Renal pelvis (tissue), 4 donors: ENCODE measurements around the gene FXR1. TPM values are rescaled to one million over a fixed set of nuclear protein-coding genes. Genes with fewer than 3 reads are reported as not detected.
"Not testable (repeated sequence)": the region's sequence is repeated elsewhere in the genome, so short reads cannot be mapped to it uniquely, and the experiment has no call there.

Source experiments
- DNase-seq: peaks from one replicate; pipeline ENCODE4 v3.0.0-alpha.2; 2013
- polyA plus RNA-seq, 3 donors: library from polyadenylated mRNA; unstranded; fragments of 120-200 nt; gene quantifications; one replicate each; pipeline ENCODE4 v1.2.1, GENCODE V29; 2013; ENCODE audit not compliant: insufficient read length in 3 of 3

Gene FXR1
- polyA plus RNA-seq, 3 donors = 191 to 229 (median 219) TPM

DNA sequence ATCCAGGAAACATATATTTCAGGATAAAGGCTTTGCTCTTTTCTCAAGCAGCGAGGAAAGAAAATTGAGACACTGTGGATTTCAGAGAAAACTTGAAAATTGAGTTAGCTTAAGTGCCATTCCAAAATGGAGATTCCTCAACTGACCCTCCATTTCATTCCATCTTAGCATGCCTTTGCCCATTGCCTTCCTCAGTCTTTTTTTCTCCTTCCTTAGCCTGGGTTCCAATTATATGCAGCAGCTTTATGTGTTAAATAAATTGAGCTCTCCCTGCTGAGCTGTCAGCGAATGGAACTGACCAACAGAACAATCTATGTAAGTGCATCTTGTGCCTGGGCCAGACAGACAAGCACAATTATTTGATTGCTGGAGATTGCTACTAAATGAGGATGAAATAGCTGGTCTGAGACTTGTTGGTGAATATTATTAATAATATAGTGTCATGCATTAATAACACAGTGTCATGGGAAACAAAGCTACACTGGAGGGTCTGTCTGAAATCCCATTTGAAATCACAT, 84.0 kb downstream of the FXR1 start:
- DNase-seq = no peak

DNA sequence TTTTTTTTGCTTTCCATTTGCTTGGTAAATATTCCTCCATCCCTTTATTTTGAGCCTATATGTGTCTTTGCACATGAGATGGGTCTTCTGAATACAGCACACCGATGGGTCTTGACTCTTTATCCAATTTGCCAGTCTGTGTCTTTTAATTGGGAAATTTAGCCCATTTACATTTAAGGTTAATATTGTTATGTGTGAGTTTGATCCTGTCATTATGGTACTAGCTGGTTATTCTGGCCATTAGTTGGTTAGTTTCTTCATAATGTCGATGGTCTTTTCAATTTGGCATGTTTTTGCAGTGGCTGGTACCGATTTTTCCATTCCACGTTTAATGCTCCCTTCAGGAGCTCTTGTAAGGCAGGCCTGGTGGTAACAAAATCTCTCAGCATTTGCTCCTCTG, 89.9 kb downstream of the FXR1 start:
- not testable (repeated sequence) for DNase-seq

DNA sequence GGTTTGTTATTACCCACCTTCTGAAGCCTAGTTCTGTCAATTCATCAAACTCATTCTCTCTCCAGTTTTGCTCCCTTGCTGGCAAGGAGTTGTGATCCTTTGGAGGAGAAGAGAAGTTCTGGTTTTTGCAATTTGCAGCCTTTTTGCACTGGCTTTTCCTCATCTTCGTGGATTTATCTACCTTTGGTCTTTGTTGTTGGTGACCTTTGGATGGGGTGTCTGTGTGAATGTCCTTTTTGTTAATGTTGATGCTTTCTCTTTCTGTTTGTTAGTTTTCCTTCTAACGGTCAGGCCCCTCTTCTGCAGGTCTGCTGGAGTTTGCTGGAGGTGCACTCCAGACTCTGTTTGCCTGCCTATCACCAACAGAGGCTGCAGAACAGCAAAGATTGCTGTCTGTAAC, 91.0 kb downstream of the FXR1 start:
- DNase-seq = not testable (repeated sequence)

DNA sequence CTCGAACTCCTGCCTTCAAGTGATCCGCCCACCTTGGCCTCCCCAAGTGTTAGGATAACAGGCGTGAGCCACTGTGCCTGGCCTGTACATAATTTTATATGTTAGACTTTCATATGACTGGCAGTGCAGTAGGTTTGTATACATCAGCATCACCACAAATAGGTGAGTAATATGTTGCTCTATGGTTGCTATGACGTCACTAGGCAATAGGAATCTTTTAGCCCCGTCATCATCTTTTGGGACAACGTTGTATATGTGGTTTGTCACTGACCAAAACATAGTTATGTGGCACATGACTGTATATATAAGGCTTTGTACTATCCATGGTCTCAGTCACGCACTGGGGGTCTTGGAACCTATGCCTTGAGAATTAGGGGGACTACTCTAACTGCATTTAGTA, 94.1 kb downstream of the FXR1 start:
- DNase-seq = no peak

DNA sequence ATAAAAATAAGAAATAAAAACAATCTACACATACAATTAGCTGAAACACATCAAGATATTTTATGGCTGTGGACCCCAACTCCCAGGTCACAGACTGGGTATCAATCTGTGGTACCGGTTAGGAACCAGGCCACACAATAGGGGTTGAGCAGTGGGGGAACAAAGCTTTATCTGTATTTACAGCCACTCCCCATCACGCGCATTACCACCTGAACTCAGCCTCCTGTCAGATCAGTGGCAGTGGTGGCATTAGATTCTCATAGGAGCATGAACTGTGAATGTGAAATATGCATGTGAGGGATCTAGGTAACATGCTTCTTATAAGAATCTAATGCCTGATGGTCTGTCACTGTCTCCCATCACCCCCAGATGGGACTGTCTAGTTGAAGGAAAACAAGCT, 94.8 kb downstream of the FXR1 start:
- DNase-seq = no peak

DNA sequence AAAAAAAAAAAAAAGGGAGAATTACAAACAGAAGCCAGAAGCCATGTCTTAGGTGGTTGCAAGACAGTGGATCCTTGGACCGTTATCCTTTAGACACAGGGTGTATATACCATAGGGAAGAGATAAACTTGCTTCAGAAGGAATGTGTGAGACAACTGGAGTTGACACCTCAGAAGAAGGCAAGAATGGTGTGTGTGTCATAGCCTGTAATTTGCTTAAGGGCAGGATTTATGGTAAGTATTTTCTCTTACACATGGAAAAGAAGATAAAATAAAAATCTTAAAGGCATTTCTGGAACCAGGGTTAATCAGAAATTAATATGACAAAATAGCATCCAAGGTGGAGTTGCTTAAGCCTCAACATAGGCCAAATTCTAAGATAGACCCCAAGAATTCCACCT, 96.3 kb downstream of the FXR1 start:
- no peak for DNase-seq

DNA sequence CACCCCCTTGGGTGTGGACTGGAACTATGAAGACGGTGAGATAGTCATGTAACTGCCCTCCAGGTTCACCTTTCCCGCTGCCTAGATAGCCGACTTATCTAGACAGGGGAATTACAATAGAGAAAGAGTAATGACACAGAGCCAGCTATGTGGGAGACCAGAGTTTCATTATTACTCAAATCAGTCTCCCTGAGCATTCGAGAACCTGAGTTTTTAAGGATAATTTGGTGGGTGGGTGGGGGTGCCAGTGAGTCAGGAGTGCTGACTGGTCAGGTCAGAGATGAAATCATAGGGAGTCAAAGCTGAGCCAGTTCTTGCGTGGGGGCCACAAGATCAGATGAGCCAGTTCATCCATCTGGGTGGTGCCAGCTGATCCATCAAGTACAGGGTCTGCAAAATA, 96.8 kb downstream of the FXR1 start:
- no peak for DNase-seq

DNA sequence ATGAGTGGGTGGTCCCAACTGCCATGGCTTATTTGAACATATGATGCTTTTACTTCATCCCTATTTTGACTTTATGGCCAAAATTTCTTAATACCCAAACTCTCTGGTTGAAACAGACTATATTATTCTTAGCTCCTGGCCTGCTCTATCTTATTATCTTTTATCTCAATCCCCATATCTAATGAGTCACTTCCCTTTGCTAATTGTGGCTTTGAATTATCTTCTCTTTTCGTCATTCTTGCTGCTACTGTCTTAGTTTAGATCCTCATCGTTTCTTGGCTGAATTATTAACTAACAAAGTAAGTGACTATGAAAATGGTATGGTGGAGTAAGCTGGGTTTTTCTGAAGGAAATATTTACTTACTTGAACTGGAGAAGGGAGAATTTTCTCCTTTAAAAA, 105.2 kb downstream of the FXR1 start:
- DNase-seq = no peak

DNA sequence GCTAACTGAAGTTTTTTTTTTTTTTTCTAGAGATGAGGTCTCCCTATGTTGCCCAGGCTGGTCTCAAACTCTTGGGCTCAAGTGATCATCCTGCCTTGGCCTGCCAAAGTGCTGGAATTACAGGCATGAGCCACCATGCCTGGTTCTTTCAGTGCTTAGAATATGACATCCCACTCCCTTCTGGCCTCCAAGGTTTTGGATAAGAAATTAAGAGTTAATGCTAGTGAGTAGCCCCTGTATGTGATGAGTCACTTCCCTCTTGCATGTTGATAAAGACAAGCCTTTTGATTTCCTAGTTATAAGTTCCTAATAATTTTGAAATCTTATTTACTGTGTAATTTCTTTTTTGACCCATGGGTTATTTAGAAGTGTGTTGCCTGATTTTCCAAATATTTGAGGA, 112.7 kb downstream of the FXR1 start:
- no peak for DNase-seq

DNA sequence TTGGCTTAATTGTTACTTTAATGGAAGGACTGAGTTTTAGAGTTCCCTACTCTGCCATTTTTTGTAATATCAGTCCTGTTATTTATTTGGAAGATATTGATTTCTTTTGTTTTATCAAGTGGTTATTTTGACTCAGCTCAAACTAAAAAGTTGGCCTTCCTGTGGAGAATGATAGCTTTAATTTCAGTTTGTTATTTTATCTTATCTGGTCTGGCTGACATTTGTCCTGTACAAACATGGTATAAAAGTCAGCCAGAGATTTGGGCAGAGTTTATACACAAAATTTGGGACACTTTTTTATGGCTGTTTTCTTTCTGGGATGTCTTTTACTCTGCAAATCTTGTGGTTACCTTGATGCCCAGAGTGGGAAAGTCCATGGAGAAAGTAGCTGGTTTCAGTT, 118.5 kb downstream of the FXR1 start:
- no peak for DNase-seq

Other genes starting within 250 kb of the FXR1 start
- gene CCDC39, start 233.2 kb upstream of the FXR1 start, polyA plus RNA-seq = 10 to 100 TPM in 1 of 3 donors, 1 to 10 TPM in 2; 4.9 to 12.3 (median 9.5) TPM
- 10 to 100 TPM; 67.9 to 70.7 (median 68.2) TPM for gene DNAJC19, start 77.1 kb downstream of the FXR1 start, polyA plus RNA-seq